Measurements from ENCODE around the gene TMEM120B.

The TMEM120B gene

GRCh38 chr12:121822393-121823100 is 110.0 kb downstream of the TMEM120B start:
- DNase-seq: no peak

- no peak for DNase-seq
These were observed 110.7 kb downstream of the TMEM120B start for GRCh38 chr12:121823101-121823726.

- DNase-seq: no peak
These were observed 111.2 kb downstream of the TMEM120B start for GRCh38 chr12:121823727-121824115.

- DNase-seq: no peak
These were observed 112.5 kb downstream of the TMEM120B start for GRCh38 chr12:121825041-121825523.

- DNase-seq: no peak
These were observed 114.0 kb downstream of the TMEM120B start for GRCh38 chr12:121826318-121827150.

- DNase-seq: no peak
These were observed 115.0 kb downstream of the TMEM120B start for GRCh38 chr12:121827351-121828099.

- DNase-seq: no peak
These were observed 115.8 kb downstream of the TMEM120B start for GRCh38 chr12:121828306-121828705.

- DNase-seq: no peak
These were observed 116.3 kb downstream of the TMEM120B start for GRCh38 chr12:121828826-121829225.

GRCh38 chr12:121829250-121829918 is 116.8 kb downstream of the TMEM120B start:
- no peak for DNase-seq

GRCh38 chr12:121830134-121830533 is 117.6 kb downstream of the TMEM120B start:
- DNase-seq: no peak

GRCh38 chr12:121830588-121831265 is 118.2 kb downstream of the TMEM120B start:
- DNase-seq: no peak

Data from islet precursor cell (in vitro differentiated cells).